ENCODE results near the gene FARP2.
"Not testable (repeated sequence)": the region's sequence is repeated elsewhere in the genome, so short reads cannot be mapped to it uniquely, and the experiment has no call there.

FARP2 gene

GRCh38 chr2:241525818-241526780 is 170.0 kb downstream of the FARP2 start:
- not testable (repeated sequence) for DNase-seq

- DNase-seq: no peak
These were observed 174.5 kb downstream of the FARP2 start for GRCh38 chr2:241530571-241530970.

DNA sequence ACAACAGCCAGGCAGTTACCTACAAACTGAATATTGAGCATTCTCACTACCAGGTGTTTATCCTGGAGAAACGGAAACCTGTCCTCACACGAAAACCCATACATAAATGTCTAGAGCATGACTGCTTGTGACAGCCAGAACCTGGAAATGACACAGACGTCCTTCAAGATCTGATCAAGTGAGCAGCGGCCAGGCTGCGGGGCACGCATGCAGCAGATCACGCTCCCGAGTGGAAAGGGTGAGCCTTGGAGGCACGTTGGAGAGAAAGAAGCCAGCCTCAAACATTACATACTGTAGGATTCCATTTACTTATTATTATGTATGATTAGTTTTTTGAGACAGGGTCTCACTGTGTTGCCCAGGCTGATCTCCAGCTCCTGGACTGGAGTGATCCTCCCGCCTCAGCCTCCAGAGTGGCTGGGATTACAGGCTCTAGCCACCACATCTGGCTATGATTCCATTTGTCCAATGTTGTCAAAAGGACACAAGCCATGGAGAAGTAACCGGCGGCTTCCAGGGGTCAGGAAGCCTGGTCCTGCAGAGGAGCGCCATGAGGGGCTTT is 175.2 kb downstream of the FARP2 start:
- DNase-seq: no peak

GRCh38 chr2:241532168-241532567 is 176.1 kb downstream of the FARP2 start:
- DNase-seq: no peak

- no peak for DNase-seq
These were observed 176.9 kb downstream of the FARP2 start for GRCh38 chr2:241532733-241533601.

- DNase-seq: no peak
These were observed 178.2 kb downstream of the FARP2 start for GRCh38 chr2:241534293-241534692.

DNA sequence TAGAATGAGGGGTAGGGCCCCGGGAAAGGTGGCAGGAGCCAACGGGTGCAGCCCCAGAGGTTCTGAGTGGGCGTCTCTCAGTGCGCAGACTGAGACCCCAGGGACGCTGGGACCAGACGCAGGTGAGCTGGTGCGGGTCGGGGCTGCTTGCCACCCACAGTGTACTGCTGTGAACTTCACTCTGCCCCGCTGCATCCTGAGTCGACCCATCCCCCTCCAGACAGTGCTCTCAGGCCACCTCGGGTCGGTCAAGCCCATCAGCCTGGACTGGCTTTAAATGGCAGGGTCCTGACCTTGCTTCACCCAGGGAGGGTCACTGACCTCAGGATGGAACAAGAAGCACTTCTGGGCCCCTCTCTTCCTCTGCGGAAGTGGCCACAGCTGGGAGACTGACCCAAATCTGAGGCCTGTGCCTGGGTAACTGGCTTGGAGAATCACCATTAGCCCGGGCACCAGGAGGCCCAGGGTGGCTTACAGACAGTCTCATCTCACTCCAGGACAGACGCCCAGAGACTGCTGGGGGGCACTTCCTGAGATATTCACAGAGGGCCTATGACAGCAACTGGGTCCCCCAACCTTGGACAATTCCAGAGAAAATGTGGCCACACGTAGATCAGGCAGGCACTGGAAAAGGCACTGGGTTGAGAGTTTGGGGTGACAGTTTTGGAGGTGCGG is 178.8 kb downstream of the FARP2 start:
- no peak for DNase-seq

GRCh38 chr2:241535871-241536655 is 180.0 kb downstream of the FARP2 start:
- no peak for DNase-seq

DNA sequence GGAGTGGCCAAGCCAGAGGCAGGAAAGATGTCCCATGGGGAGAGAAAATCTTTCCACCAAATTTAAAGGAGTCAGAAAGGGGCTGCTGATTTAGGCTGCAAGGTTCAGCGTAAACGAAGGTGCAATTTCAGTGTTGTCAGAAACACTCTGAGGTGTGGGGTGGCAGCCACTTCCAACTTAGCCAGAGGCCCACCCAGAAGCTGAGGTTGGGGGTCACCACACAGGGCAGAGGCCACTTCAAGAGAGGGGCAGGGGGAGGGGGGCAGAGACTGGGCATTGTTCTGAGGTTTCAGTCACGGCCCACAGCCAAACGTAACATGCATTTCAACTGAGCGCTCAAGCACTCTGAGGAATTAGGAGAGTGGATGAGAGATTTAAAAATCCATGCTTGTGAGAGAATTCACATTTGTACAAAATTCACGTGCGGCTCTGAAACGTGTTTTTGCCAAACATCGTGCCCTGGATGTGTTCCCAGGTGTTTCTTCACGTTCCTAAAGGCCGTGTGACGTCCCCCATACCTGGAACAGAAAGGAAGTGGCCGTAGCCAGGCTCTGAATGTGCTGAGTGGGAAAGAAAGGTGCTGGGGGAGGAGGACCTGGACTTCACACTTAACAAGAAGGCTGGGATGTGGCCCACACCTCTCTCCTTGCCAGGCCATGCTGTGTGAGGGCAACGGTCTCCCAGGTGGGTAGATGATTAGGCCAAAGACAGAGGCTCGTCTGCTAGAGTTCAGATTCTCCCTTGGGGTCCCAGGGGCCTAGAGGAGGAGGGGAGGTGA is 182.9 kb downstream of the FARP2 start:
- no peak for DNase-seq

- no peak for DNase-seq
These were observed 183.7 kb downstream of the FARP2 start for GRCh38 chr2:241539616-241540374.

DNA sequence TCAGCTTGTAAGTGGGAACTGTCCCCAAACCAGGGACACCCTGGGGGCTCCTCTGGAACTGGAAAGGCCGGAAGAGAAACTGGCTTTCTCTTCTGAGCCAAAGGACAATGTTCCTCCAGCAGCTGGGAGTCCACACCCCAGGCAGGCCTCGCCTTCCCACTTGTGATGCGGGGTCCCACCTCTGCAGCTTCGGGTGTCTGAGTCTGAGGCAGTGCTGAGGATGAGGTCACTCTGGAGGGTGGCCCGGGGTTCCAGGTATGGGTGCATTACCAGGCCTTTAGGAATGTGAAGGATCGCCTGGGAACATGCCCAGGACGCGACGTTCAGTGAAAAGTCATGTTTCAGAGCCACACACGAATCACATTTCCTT is 184.3 kb downstream of the FARP2 start:
- DNase-seq: peak in 1 of 51 donors; percentile 7

DNA sequence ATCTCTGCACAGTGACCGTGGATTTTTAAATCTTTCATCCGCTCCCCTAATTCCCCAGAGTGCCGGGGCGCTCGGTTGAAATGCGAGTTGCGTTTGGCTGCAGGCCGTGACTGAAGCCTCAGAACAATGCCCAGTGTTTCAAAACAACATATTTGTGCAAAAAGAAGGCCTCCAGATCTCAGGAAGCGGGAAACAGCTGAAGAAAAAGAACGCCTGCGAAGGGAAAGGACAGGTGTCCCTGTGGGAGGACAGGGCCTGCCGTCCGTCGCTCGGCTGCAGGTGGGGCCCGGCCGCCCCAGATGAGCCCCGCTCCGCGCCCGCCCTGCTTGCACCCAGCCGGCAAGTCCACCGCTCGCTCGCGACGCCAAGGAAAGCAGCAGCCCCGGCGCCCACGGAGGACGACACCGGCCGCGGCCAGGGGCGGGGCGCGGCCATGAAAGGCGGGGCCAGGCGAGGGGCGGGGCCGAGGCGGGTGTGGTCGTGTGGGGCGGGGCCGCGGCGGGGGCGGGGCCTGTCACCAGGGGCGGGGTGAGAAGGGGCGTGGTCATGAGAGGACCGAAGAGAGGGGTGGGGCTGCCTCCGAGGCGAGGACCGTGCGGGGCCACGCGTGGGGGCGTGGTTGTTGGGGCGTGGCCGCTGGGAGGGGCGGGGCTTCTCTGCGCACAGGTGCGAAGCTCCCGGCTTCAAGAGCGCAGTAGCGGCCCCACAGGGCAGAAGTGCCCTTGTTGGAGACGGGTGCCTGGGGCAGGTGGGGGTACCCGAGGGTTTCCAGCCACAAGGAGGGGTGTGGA is 184.9 kb downstream of the FARP2 start:
- peak in 30 of 51 donors; percentile 17 to 79 (median 40) for DNase-seq

- no peak for DNase-seq
These were observed 185.6 kb downstream of the FARP2 start for GRCh38 chr2:241541564-241542277.

GRCh38 chr2:241542278-241542605 is 186.2 kb downstream of the FARP2 start:
- DNase-seq: peak in 6 of 51 donors; percentile 18 to 36 (median 26)

All from hypothalamus (tissue), 51 donors.